Measurements from ENCODE around the gene DIMT1. TPM values are rescaled to one million over a fixed set of nuclear protein-coding genes. Genes with fewer than 3 reads are reported as not detected.

The DIMT1 gene
- total and polyA plus RNA-seq, 2 experiments from 2014 or later = 53.0 to 56.5 TPM

DNA sequence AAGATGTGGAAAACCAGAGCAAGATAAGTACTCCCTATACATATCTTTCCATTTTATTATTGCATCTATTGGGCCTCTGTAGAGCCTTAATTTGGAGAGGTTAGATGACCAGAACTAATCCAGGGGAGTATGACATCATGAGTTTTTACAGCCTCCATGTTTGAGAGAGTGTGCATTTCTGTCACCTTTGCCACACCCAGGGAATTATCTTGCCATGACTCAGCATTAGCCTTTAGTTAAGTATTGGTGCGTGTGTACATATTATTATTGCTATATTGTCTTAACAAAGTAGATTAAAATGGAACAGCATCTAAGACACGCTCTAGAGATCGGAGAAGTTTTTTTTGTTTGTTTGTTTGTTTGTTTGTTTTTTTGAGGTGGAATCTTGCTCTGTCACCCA is 27.6 kb downstream of the DIMT1 start:
- H3K9me2 ChIP-seq (ENCODE audit: insufficient read depth) = no peaks in the 10 kb centered on the region
- H3K27me3 ChIP-seq (ENCODE audit: insufficient read depth) = no peaks in the 10 kb centered on the region
- no peaks in the 10 kb centered on the region for H3F3A ChIP-seq (replicated peaks; ENCODE audit: low read depth)
- no peak overlapping the region for H3K4me2 ChIP-seq
- no peaks in the 10 kb centered on the region for H3K4me1 ChIP-seq (ENCODE audit: insufficient read depth)
- Mint-ChIP-seq H3K4me3 (no peak overlapping the region), H3K9me3 (no peaks in the 10 kb centered on the region), H3K27ac (peak overlapping the region; percentile 86), H3K27me3 (ENCODE audit: insufficient read depth, low read depth, poor library complexity) (peaks cover 4% of the 10 kb centered on the region), H3K4me1 (no peaks in the 10 kb centered on the region), H3K36me3 (ENCODE audit: low read depth) (peaks cover 72% of the 10 kb centered on the region)
- no peak overlapping the region for H3K4me3 ChIP-seq
- H3K79me2 ChIP-seq (replicated peaks; ENCODE audit: insufficient read depth) = no peaks in the 10 kb centered on the region
- TF ChIP-seq, protein P1, sequence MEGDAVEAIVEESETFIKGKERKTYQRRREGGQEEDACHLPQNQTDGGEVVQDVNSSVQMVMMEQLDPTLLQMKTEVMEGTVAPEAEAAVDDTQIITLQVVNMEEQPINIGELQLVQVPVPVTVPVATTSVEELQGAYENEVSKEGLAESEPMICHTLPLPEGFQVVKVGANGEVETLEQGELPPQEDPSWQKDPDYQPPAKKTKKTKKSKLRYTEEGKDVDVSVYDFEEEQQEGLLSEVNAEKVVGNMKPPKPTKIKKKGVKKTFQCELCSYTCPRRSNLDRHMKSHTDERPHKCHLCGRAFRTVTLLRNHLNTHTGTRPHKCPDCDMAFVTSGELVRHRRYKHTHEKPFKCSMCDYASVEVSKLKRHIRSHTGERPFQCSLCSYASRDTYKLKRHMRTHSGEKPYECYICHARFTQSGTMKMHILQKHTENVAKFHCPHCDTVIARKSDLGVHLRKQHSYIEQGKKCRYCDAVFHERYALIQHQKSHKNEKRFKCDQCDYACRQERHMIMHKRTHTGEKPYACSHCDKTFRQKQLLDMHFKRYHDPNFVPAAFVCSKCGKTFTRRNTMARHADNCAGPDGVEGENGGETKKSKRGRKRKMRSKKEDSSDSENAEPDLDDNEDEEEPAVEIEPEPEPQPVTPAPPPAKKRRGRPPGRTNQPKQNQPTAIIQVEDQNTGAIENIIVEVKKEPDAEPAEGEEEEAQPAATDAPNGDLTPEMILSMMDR (conservative IDR thresholded peaks at IDR 0.05; ENCODE audit: low read depth in 2 of 2) = no peak
- TF ChIP-seq POLR2AphosphoS5 (IDR thresholded peaks at IDR 0.05; ENCODE audit: low read depth) = no peak
- TF ChIP-seq NANOG (IDR thresholded peaks at IDR 0.05; ENCODE audit: borderline replicate concordance) = no peak
- no peak for TF ChIP-seq ETS1 (IDR thresholded peaks at IDR 0.05)
- TF ChIP-seq CREB1 (CRISPR knock-in tag; IDR thresholded peaks at IDR 0.05; ENCODE audit: low read depth) = no peak
- TF ChIP-seq, protein P2, sequence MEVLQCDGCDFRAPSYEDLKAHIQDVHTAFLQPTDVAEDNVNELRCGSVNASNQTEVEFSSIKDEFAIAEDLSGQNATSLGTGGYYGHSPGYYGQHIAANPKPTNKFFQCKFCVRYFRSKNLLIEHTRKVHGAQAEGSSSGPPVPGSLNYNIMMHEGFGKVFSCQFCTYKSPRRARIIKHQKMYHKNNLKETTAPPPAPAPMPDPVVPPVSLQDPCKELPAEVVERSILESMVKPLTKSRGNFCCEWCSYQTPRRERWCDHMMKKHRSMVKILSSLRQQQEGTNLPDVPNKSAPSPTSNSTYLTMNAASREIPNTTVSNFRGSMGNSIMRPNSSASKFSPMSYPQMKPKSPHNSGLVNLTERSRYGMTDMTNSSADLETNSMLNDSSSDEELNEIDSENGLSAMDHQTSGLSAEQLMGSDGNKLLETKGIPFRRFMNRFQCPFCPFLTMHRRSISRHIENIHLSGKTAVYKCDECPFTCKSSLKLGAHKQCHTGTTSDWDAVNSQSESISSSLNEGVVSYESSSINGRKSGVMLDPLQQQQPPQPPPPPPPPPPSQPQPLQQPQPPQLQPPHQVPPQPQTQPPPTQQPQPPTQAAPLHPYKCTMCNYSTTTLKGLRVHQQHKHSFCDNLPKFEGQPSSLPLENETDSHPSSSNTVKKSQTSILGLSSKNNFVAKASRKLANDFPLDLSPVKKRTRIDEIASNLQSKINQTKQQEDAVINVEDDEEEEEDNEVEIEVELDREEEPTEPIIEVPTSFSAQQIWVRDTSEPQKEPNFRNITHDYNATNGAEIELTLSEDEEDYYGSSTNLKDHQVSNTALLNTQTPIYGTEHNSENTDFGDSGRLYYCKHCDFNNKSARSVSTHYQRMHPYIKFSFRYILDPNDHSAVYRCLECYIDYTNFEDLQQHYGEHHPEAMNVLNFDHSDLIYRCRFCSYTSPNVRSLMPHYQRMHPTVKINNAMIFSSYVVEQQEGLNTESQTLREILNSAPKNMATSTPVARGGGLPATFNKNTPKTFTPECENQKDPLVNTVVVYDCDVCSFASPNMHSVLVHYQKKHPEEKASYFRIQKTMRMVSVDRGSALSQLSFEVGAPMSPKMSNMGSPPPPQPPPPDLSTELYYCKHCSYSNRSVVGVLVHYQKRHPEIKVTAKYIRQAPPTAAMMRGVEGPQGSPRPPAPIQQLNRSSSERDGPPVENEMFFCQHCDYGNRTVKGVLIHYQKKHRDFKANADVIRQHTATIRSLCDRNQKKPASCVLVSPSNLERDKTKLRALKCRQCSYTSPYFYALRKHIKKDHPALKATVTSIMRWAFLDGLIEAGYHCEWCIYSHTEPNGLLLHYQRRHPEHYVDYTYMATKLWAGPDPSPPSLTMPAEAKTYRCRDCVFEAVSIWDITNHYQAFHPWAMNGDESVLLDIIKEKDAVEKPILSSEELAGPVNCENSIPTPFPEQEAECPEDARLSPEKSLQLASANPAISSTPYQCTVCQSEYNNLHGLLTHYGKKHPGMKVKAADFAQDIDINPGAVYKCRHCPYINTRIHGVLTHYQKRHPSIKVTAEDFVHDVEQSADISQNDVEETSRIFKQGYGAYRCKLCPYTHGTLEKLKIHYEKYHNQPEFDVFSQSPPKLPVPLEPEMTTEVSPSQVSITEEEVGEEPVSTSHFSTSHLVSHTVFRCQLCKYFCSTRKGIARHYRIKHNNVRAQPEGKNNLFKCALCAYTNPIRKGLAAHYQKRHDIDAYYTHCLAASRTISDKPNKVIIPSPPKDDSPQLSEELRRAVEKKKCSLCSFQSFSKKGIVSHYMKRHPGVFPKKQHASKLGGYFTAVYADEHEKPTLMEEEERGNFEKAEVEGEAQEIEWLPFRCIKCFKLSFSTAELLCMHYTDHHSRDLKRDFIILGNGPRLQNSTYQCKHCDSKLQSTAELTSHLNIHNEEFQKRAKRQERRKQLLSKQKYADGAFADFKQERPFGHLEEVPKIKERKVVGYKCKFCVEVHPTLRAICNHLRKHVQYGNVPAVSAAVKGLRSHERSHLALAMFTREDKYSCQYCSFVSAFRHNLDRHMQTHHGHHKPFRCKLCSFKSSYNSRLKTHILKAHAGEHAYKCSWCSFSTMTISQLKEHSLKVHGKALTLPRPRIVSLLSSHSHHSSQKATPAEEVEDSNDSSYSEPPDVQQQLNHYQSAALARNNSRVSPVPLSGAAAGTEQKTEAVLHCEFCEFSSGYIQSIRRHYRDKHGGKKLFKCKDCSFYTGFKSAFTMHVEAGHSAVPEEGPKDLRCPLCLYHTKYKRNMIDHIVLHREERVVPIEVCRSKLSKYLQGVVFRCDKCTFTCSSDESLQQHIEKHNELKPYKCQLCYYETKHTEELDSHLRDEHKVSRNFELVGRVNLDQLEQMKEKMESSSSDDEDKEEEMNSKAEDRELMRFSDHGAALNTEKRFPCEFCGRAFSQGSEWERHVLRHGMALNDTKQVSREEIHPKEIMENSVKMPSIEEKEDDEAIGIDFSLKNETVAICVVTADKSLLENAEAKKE (CRISPR knock-in tag; IDR thresholded peaks at IDR 0.05) = no peak
- TF ChIP-seq EZH2phosphoT487 (IDR thresholded peaks at IDR 0.05; ENCODE audit: unreplicated experiment) = no peak
- no peak for TF ChIP-seq ZNF331 (CRISPR knock-in tag; IDR thresholded peaks at IDR 0.05; ENCODE audit: low read depth)
- TF ChIP-seq ZNF114 (CRISPR knock-in tag; IDR thresholded peaks at IDR 0.05) = no peak
- no peak for TF ChIP-seq JUNB (IDR thresholded peaks at IDR 0.05; ENCODE audit: unreplicated experiment)
- TF ChIP-seq, protein P3, sequence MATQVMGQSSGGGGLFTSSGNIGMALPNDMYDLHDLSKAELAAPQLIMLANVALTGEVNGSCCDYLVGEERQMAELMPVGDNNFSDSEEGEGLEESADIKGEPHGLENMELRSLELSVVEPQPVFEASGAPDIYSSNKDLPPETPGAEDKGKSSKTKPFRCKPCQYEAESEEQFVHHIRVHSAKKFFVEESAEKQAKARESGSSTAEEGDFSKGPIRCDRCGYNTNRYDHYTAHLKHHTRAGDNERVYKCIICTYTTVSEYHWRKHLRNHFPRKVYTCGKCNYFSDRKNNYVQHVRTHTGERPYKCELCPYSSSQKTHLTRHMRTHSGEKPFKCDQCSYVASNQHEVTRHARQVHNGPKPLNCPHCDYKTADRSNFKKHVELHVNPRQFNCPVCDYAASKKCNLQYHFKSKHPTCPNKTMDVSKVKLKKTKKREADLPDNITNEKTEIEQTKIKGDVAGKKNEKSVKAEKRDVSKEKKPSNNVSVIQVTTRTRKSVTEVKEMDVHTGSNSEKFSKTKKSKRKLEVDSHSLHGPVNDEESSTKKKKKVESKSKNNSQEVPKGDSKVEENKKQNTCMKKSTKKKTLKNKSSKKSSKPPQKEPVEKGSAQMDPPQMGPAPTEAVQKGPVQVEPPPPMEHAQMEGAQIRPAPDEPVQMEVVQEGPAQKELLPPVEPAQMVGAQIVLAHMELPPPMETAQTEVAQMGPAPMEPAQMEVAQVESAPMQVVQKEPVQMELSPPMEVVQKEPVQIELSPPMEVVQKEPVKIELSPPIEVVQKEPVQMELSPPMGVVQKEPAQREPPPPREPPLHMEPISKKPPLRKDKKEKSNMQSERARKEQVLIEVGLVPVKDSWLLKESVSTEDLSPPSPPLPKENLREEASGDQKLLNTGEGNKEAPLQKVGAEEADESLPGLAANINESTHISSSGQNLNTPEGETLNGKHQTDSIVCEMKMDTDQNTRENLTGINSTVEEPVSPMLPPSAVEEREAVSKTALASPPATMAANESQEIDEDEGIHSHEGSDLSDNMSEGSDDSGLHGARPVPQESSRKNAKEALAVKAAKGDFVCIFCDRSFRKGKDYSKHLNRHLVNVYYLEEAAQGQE (IDR thresholded peaks at IDR 0.05; ENCODE audit: unreplicated experiment) = no peak
- no peak for TF ChIP-seq STAT1 (IDR thresholded peaks at IDR 0.05; ENCODE audit: unreplicated experiment)
- TF ChIP-seq EZH2 (IDR thresholded peaks at IDR 0.05; ENCODE audit: low read depth, unreplicated experiment) = no peak
- peaks cover 4% of the 10 kb centered on the region; the same call in 1 of the 2 replicates for H4K20me1 ChIP-seq (replicated peaks; ENCODE audit: insufficient read depth)
- H3K27ac ChIP-seq (ENCODE audit: low read depth) = no peak overlapping the region; the same call in 1 of the 2 replicates
- H2AFZ ChIP-seq = no peak overlapping the region
- DNase-seq (ENCODE audit: low spot score) (no peak), ATAC-seq (no peak)
- H3K36me3 ChIP-seq (ENCODE audit: insufficient read depth) = peaks cover 49% of the 10 kb centered on the region
